RWPE1 (cell line): ENCODE results near the gene LSR.

Experiments used
- CTCF ChIA-PET: fragments of 350-600 bp; sonication (Branson Sonifier 250); formaldehyde crosslinking; extraction: SDS; loops from one replicate; lab custom pipeline; 2021; lab: Yijun Ruan, JAX
- POLR2A ChIA-PET: fragments of 400-600 bp; formaldehyde crosslinking; extraction: SDS; loops from one replicate; lab custom pipeline; 2020; ENCODE audit warnings: antibody characterized with exemption; ENCODE audit not compliant: low non-redundant PET; lab: Yijun Ruan, JAX
- DNase-seq: peaks from one replicate; pipeline ENCODE4 v3.0.0; 2012; ENCODE audit warnings: low spot score
- H3K27ac ChIP-seq: fragments of 450-650 bp; 2 replicates; pipeline ENCODE4 v1.5.1; 2017
- TF ChIP-seq, protein P1 (sequence below): fragments of 450-650 bp; conservative IDR thresholded peaks from 2 replicates; pipeline ENCODE4 v1.5.1; 2017; ENCODE audit warnings: low read depth, mild to moderate bottlenecking

LSR gene

DNA sequence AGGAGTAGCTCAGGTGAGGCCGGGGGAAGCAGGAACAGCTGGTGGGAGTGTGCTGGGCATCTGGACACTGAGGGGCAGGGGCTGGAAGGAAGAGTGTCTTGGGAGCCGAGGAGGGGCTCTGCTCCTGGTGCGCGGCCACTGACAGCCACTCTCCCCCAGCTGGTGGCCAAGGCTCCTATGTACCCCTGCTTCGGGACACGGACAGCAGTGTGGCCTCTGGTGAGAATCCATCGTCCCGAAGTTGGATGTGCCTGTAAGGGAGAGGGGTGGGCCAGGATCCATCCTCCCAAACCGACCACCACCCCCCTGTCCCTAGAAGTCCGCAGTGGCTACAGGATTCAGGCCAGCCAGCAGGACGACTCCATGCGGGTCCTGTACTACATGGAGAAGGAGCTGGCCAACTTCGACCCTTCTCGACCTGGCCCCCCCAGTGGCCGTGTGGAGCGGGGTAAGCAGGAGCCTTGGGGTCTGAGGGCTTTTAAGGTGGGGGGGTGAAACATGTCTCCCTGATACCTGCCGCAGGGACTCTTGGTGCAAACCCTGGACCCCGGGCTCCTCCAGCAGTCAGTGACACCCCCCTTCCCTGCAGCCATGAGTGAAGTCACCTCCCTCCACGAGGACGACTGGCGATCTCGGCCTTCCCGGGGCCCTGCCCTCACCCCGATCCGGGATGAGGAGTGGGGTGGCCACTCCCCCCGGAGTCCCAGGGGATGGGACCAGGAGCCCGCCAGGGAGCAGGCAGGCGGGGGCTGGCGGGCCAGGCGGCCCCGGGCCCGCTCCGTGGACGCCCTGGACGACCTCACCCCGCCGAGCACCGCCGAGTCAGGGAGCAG lies 17.9 kb downstream of the LSR start:
- ChIA-PET POLR2A (interaction anchor here (1.2 kb wide), 1 partner anchor 197 kb away, joined by 3 read pairs; no protein-coding TSS in a partner anchor), CTCF (interaction anchor here (0.5 to 0.8 kb wide), 2 partner anchors 126 to 213 kb away, joined by 3 to 4 read pairs; no protein-coding TSS in a partner anchor)
- TF ChIP-seq, protein P1, sequence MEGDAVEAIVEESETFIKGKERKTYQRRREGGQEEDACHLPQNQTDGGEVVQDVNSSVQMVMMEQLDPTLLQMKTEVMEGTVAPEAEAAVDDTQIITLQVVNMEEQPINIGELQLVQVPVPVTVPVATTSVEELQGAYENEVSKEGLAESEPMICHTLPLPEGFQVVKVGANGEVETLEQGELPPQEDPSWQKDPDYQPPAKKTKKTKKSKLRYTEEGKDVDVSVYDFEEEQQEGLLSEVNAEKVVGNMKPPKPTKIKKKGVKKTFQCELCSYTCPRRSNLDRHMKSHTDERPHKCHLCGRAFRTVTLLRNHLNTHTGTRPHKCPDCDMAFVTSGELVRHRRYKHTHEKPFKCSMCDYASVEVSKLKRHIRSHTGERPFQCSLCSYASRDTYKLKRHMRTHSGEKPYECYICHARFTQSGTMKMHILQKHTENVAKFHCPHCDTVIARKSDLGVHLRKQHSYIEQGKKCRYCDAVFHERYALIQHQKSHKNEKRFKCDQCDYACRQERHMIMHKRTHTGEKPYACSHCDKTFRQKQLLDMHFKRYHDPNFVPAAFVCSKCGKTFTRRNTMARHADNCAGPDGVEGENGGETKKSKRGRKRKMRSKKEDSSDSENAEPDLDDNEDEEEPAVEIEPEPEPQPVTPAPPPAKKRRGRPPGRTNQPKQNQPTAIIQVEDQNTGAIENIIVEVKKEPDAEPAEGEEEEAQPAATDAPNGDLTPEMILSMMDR: no peak
- no peak for DNase-seq
- peak overlapping the region; percentile 95 for H3K27ac ChIP-seq

DNA sequence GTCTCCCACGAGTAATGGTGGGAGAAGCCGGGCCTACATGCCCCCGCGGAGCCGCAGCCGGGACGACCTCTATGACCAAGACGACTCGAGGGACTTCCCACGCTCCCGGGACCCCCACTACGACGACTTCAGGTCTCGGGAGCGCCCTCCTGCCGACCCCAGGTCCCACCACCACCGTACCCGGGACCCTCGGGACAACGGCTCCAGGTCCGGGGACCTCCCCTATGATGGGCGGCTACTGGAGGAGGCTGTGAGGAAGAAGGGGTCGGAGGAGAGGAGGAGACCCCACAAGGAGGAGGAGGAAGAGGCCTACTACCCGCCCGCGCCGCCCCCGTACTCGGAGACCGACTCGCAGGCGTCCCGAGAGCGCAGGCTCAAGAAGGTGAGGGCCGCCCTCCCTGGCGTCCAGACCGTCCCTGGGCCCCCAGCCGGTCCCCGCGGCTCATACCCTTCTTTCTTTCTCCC lies 18.6 kb downstream of the LSR start:
- peak overlapping the region; percentile 95 for H3K27ac ChIP-seq
- DNase-seq: no peak
- POLR2A ChIA-PET: interaction anchor here (0.6 to 1.2 kb wide), 2 partner anchors 14 to 196 kb away, joined by 3 read pairs; no protein-coding TSS in a partner anchor
- TF ChIP-seq, protein P1: no peak
- CTCF ChIA-PET: interaction anchor here (0.5 kb wide), 2 partner anchors 124 to 212 kb away, joined by 4 read pairs; no protein-coding TSS in a partner anchor

DNA sequence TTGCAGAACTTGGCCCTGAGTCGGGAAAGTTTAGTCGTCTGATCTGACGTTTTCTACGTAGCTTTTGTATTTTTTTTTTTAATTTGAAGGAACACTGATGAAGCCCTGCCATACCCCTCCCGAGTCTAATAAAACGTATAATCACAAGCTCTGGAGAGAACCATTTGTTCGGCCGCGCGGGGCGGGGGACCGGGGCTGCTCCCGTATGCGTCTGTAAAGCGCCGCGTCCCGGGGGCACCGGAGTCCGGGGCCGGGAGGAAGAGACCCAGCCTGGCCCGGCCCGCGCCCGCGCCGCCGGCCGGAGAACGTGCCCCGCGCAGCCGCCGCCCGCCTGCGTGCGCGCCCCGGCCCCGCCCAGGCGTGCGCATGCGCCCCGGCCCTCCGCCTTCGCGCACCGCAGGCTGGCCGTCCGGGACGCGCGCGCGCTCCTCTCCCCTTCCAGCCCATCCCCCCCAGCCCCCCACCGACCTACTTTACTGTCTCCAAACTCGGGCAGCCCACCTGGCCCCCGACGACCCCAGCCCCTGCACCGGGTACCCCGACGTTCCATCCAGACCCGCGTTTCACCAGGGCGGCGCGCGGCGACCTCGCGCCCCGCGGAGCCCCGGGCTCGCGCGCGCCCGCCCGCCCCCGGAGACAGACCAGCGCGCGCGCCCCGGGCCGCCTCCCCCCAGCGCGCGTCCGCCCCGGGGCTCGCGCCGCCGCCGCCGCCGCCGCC lies 19.2 kb downstream of the LSR start:
- ChIA-PET CTCF (interaction anchor here (0.5 kb wide), 1 partner anchor 124 kb away, joined by 4 read pairs; no protein-coding TSS in a partner anchor), POLR2A (interaction anchor here (0.6 to 1.2 kb wide), 2 partner anchors 13 to 196 kb away, joined by 3 read pairs; no protein-coding TSS in a partner anchor)
- peak overlapping the region; percentile 95 for H3K27ac ChIP-seq
- peak; percentile 96 for DNase-seq
- TF ChIP-seq, protein P1: no peak

DNA sequence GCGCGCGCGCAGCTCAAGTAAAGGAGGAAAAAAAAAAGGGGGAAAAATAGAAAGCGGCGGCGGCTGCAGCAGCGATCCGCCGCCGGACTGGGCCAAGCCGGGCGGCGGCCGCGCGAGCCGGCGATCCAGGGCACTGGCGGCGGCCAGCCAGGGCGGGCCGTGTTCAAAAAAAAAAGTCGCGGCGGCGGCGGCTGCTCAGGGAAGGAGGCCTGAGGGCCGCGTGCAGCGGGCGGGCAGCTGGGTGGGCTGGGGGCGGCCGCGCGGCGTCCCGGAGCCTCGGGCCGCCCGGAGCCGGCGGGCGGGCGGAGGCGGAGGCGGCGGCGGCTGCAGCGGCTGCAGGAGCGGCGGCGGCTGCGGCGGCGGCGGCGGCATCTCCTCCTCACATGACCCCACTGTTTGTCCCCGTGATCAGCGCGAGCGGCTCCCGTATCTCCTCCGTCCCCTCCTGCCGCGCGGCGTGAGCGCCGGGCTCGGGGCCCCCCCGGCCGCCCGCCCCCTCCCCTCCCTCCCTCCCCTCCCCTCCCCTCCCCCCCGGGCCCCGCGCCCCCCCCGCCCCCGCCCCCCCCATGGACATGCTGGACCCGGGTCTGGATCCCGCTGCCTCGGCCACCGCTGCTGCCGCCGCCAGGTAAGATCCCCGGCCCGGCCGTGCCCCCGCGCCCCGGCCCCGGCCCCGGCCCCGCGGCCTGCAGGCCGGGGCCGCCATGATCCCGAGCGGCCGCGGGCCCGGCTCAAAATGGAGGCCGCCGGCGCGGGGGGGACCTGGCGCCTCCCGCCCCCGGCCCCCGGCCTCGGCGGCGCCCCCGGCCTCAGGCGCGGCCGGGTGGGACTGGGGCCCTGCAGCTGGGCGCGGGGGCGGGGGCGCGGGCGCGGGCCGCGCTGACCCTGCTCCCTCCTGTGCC lies 20.0 kb downstream of the LSR start, which contains the start of gene USF2:
Gene USF2, plus strand, starts transcription at position 427 of the 902 bp plus-strand sequence. Its CDS starts 140 bp downstream, at position 567.
- ChIA-PET CTCF (interaction anchor here (0.6 to 1.4 kb wide), 5 partner anchors 55 to 202 kb away, joined by 3 to 6 read pairs (median 4); no protein-coding TSS in a partner anchor), POLR2A (no interaction called here)
- TF ChIP-seq, protein P1: no peak
- peak; percentile 81 for DNase-seq
- peak within 1 kb of the TSS; percentile 95 for H3K27ac ChIP-seq

DNA sequence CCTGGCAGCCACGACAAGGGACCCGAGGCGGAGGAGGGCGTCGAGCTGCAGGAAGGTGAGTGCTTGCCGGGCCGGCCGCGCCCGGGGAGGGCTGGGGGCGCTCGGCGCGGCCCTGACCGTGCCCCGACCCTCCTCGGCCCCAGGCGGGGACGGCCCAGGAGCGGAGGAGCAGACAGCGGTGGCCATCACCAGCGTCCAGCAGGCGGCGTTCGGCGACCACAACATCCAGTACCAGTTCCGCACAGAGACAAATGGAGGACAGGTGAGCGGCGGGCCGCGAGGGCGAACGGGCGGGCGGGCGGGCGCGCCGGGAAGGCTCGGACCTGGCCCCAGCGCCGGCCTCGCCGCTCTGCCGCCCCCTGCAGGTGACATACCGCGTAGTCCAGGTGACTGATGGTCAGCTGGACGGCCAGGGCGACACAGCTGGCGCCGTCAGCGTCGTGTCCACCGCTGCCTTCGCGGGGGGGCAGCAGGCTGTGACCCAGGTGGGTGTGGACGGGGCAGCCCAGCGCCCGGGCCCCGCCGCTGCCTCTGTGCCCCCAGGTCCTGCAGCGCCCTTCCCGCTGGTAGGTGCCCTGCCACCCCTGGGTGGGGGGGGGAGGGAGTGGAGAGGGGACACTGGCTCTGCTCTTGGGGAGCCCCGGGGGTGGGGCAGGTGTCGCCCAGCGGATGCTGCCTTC lies 20.8 kb downstream of the LSR start:
- POLR2A ChIA-PET: interaction anchor here (0.5 kb wide), 1 partner anchor 443 kb away, joined by 3 read pairs; no protein-coding TSS in a partner anchor
- peak overlapping the region; percentile 95 for H3K27ac ChIP-seq
- TF ChIP-seq, protein P1: peak; percentile 79
- DNase-seq: peak; percentile 78
- CTCF ChIA-PET: interaction anchor here (0.5 to 1.4 kb wide), 9 partner anchors 8 to 203 kb away, joined by 3 to 7 read pairs (median 4); no protein-coding TSS in a partner anchor
